ENCODE data around the gene LCA5. TPM values are rescaled to one million over a fixed set of nuclear protein-coding genes. Genes with fewer than 3 reads are reported as not detected.

Gene LCA5
- total RNA-seq: 4.2 and 6.7 TPM in 2 replicates

GRCh38 chr6:79536954-79537747 is at the start of gene LCA5:
Gene LCA5, minus strand, starts transcription at chr6:79537430. Its CDS starts 18,536 bp downstream, at chr6:79518894.

Other genes starting within 250 kb of the LCA5 start
- 4.4 and 6.7 TPM in 2 replicates for gene SH3BGRL2, start 93.9 kb upstream of the LCA5 start, total RNA-seq